Esophagus squamous epithelium (tissue), 5 donors: ENCODE measurements around the gene TTC9C. TPM values are rescaled to one million over a fixed set of nuclear protein-coding genes. Genes with fewer than 3 reads are reported as not detected.
A peak's percentile ranks its signal among the peaks of the same experiment; 100 is the strongest.

Source experiments
- DNase-seq: peaks from one replicate; lab custom pipeline; 2025; lab: John Stamatoyannopoulos, UW
- H3K27ac ChIP-seq, 4 donors: fragments of 200-600 bp; sonication (generic); one replicate each; pipeline ENCODE4 v1.5.1; 2016 to 2019; ENCODE audit warnings: mild to moderate bottlenecking in 1 of 4
- H3K27me3 ChIP-seq, 4 donors: fragments of 200-600 bp; sonication (generic); 1 replicate in 3 of 4; 2 replicates in 1 of 4; pipeline versions ENCODE4 v1.5.1 to v1.6.0; 2017 to 2021; ENCODE audit warnings: antibody characterized with exemption in 1 of 4
- H3K36me3 ChIP-seq, 3 donors: fragments of 200-600 bp; sonication (generic); one replicate each; pipeline ENCODE4 v1.5.1; 2016 to 2019
- H3K4me1 ChIP-seq, 3 donors: fragments of 200-600 bp; sonication (generic); one replicate each; pipeline ENCODE4 v1.5.1; 2017 to 2019
- H3K4me3 ChIP-seq, 4 donors: fragments of 200-600 bp; sonication (generic); 1 replicate in 3 of 4; 2 replicates in 1 of 4; pipeline ENCODE4 v1.5.1; 2016 to 2019; ENCODE audit warnings: mild to moderate bottlenecking in 2 of 4, moderate library complexity in 1 of 4
- H3K9me3 ChIP-seq, 3 donors: fragments of 200-600 bp; sonication (generic); one replicate each; pipeline ENCODE4 v1.5.1; 2016 to 2019
- POLR2A ChIP-seq, 4 donors: fragments of 450-650 bp; IDR thresholded peaks; one replicate each; pipeline ENCODE4 v1.6.1; 2017; ENCODE audit warnings: antibody characterized with exemption in 4 of 4, mild to moderate bottlenecking in 4 of 4, moderate library complexity in 3 of 4
- WGBS, 2 donors: methylation state at CpG; one replicate each; pipeline ENCODE4 v1.1.5; 2018; 5-methylcytosine and 5-hydroxymethylcytosine counted together
- intact Hi-C: fragments of 100-400 bp; cut with DNase I; formaldehyde crosslinking; loops from one replicate; pipeline ENCODE4 v1.15.0; 2022
- total RNA-seq, 4 donors: library from RNA; depleted of rRNA; stranded (reverse); fragments of >200 nt; gene quantifications; one replicate each; pipeline ENCODE4 v1.1.0, GENCODE V29; 2016
- TF ChIP-seq, protein P1 (sequence below), 6 experiments: fragments of 450-650 bp in 4 of 6; fragments of 200-600 bp in 2 of 6; sonication (generic) in 2 of 6; IDR thresholded peaks; one replicate each; pipeline ENCODE4 v1.5.1; 2016 to 2019; ENCODE audit warnings: antibody characterized with exemption in 6 of 6, mild to moderate bottlenecking in 4 of 6, moderate library complexity in 4 of 6
- donor health status: DM: yes; HTN: yes; CAD: no.

The TTC9C gene
- total RNA-seq, 4 donors from 2014 or later: 9.6 to 21.3 (median 15.0) TPM

DNA sequence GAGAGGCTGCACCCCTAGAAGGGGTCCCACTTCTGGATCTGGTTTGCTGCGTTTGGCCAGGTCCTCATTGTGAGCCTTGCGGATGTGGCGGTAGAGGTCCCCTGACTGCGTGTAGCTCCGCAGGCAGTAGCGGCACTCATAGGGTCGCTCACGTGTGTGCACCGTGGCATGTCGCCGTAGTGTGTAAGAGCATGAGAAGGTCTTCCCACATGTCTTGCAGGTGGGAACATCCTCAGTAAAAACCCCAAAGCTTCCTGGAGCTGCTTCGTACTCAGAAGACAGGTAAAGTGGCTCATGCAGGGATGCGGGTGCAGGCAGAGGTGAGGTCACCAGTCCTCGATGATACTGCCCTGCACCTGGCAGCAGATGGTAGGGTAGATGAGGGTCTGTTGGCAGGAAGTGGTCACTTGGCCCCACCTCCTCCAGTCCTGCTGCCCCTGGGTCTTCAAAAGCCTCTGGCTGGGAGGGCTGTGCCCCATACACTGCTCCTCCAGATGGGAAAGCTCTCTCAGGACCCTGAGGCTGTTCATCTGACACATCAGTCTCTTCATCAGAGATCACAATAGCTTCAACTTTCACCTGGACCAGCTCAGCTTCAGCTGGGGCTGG lies 24.0 kb downstream of the TTC9C start:
- H3K27ac ChIP-seq: peak overlapping the region in 1 of 4 donors; percentile 95
- 90 to 100% methylated on average over 2 to 7 of the region's 14 CpGs for WGBS, 2 donors
- H3K36me3 ChIP-seq: peaks cover 5 to 36% (median 6%) of the 10 kb centered on the region in 3 donors
- H3K4me1 ChIP-seq: peaks cover 18 to 56% (median 19%) of the 10 kb centered on the region in 3 donors
- H3K9me3 ChIP-seq: no peaks in the 10 kb centered on the region
- no peak for TF ChIP-seq POLR2A (IDR thresholded peaks at IDR 0.05)
- TF ChIP-seq, protein P1, sequence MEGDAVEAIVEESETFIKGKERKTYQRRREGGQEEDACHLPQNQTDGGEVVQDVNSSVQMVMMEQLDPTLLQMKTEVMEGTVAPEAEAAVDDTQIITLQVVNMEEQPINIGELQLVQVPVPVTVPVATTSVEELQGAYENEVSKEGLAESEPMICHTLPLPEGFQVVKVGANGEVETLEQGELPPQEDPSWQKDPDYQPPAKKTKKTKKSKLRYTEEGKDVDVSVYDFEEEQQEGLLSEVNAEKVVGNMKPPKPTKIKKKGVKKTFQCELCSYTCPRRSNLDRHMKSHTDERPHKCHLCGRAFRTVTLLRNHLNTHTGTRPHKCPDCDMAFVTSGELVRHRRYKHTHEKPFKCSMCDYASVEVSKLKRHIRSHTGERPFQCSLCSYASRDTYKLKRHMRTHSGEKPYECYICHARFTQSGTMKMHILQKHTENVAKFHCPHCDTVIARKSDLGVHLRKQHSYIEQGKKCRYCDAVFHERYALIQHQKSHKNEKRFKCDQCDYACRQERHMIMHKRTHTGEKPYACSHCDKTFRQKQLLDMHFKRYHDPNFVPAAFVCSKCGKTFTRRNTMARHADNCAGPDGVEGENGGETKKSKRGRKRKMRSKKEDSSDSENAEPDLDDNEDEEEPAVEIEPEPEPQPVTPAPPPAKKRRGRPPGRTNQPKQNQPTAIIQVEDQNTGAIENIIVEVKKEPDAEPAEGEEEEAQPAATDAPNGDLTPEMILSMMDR (IDR thresholded peaks at IDR 0.05): no peak
- intact Hi-C loops: no loop called here
- no peak for DNase-seq
- no peaks in the 10 kb centered on the region for H3K27me3 ChIP-seq
- no peak overlapping the region for H3K4me3 ChIP-seq

- intact Hi-C loops: no loop called here
- WGBS, 2 donors: 60 to 68% methylated on average over 9 to 15 of the region's 15 CpGs
- no peak for DNase-seq
Measured at GRCh38 chr11:62752994-62753735, 24.9 kb downstream of the TTC9C start.

GRCh38 chr11:62753736-62754603 lies 25.7 kb downstream of the TTC9C start, which contains the start of gene ZBTB3:
ZBTB3 (minus strand) TSS chr11:62754160; CDS start chr11:62753664, 496 bp downstream.
- Histone ChIP-seq H3K27me3 (no peaks in the 10 kb centered on the region), H3K4me3 (peak within 1 kb of the TSS; percentile 58 to 91 (median 68)), H3K36me3 (peaks cover 5 to 29% (median 6%) of the 10 kb centered on the region in 3 donors), H3K4me1 (peaks cover 18 to 53% (median 19%) of the 10 kb centered on the region in 3 donors), H3K9me3 (no peaks in the 10 kb centered on the region), H3K27ac (peak within 1 kb of the TSS; percentile 88 to 97 (median 94))
- 0 to 1% methylated on average over 26 to 27 of the region's 47 CpGs for WGBS, 2 donors
- TF ChIP-seq, protein P1 (IDR thresholded peaks at IDR 0.05): peak in 4 of 6 experiments; percentile 10 to 42 (median 30)
- peak in 2 of 4 donors; percentile 53 to 80 for TF ChIP-seq POLR2A (IDR thresholded peaks at IDR 0.05)
- intact Hi-C loops: no loop called here
- peak; percentile 85 for DNase-seq

More at GRCh38 chr11:62752994-62753735, 24.9 kb downstream of the TTC9C start:
- Histone ChIP-seq H3K27ac (peak overlapping the region; percentile 88 to 97 (median 94)), H3K4me1 (peaks cover 18 to 53% (median 19%) of the 10 kb centered on the region in 3 donors), H3K27me3 (no peaks in the 10 kb centered on the region), H3K9me3 (no peaks in the 10 kb centered on the region), H3K4me3 (peak overlapping the region; percentile 58 to 91 (median 68)), H3K36me3 (peaks cover 5 to 36% (median 6%) of the 10 kb centered on the region in 3 donors)
- TF ChIP-seq, protein P1 (IDR thresholded peaks at IDR 0.05): no peak
- TF ChIP-seq POLR2A (IDR thresholded peaks at IDR 0.05): no peak

GRCh38 chr11:62755086-62755615 lies 26.9 kb downstream of the TTC9C start:
- H3K4me3 ChIP-seq: no peak overlapping the region
- H3K27me3 ChIP-seq: no peaks in the 10 kb centered on the region
- WGBS, 2 donors: 76 to 88% methylated on average over 10 of the region's 10 CpGs
- intact Hi-C loops: no loop called here
- H3K9me3 ChIP-seq: no peaks in the 10 kb centered on the region
- peaks cover 5 to 17% (median 6%) of the 10 kb centered on the region in 3 donors for H3K36me3 ChIP-seq
- TF ChIP-seq, protein P1 (IDR thresholded peaks at IDR 0.05): no peak
- TF ChIP-seq POLR2A (IDR thresholded peaks at IDR 0.05): no peak
- H3K4me1 ChIP-seq: peaks cover 18 to 42% (median 19%) of the 10 kb centered on the region in 3 donors
- no peak overlapping the region for H3K27ac ChIP-seq
- no peak for DNase-seq
